Lower lobe of right lung (tissue), 2 donors: ENCODE results near the gene GPC6. TPM values are rescaled to one million over a fixed set of nuclear protein-coding genes. Genes with fewer than 3 reads are reported as not detected.

Experiments
- ATAC-seq, 2 donors: fragments of 200-7000 bp; cut with Tn5 transposase; one replicate each; pipeline ENCODE4 v1.9.1; 2020 to 2022; ENCODE audit warnings: mild to moderate bottlenecking in 2 of 2, moderate library complexity in 2 of 2
- DNase-seq: peaks from one replicate; pipeline ENCODE4 v3.0.0-alpha.2; 2020
- H3K27ac ChIP-seq: fragments of 200-600 bp; one replicate; pipeline ENCODE4 v1.8.0; 2022
- H3K27me3 ChIP-seq: fragments of 200-600 bp; one replicate; pipeline ENCODE4 v1.8.0; 2022; ENCODE audit warnings: low read depth
- H3K36me3 ChIP-seq: fragments of 200-600 bp; one replicate; pipeline ENCODE4 v1.8.0; 2022; ENCODE audit warnings: mild to moderate bottlenecking
- H3K4me1 ChIP-seq: fragments of 200-600 bp; one replicate; pipeline ENCODE4 v1.8.0; 2022
- H3K4me3 ChIP-seq: fragments of 200-600 bp; one replicate; pipeline ENCODE4 v1.8.0; 2022; ENCODE audit warnings: mild to moderate bottlenecking
- H3K9me3 ChIP-seq: fragments of 200-600 bp; one replicate; pipeline ENCODE4 v1.8.0; 2022
- CTCF ChIP-seq: fragments of 200-600 bp; IDR thresholded peaks from one replicate; pipeline ENCODE4 v1.8.0; 2022; ENCODE audit warnings: antibody characterized with exemption, mild to moderate bottlenecking
- intact Hi-C: fragments of 100-400 bp; cut with DNase I; formaldehyde crosslinking; loops from one replicate; pipeline ENCODE4 v1.11.0; 2022
- total RNA-seq: library from RNA; stranded (reverse); fragmentation: NEBNext Ultra II Directional; extraction: Animal tissue kit (Norgen Biotek cat#: 25700); gene quantifications from one replicate; pipeline ENCODE4 v1.2.1, GENCODE V29; 2021
- donor health status: DM: no; HTN: yes; CAD: no; lungs with severe emphysema.

GPC6 gene
- total RNA-seq, 1 donor from 2014 or later = 5.5 TPM

- no peak overlapping the region for H3K4me3 ChIP-seq
- intact Hi-C loops = no loop called here
- ATAC-seq (no peak), DNase-seq (no peak)
- H3K9me3 ChIP-seq = no peaks in the 10 kb centered on the region
- no peaks in the 10 kb centered on the region for H3K36me3 ChIP-seq
- H3K4me1 ChIP-seq = no peaks in the 10 kb centered on the region
- no peak overlapping the region for H3K27ac ChIP-seq
- no peak for TF ChIP-seq CTCF
- no peaks in the 10 kb centered on the region for H3K27me3 ChIP-seq
These were observed 294.7 kb downstream of the GPC6 start for GRCh38 chr13:93521307-93521706.

DNA sequence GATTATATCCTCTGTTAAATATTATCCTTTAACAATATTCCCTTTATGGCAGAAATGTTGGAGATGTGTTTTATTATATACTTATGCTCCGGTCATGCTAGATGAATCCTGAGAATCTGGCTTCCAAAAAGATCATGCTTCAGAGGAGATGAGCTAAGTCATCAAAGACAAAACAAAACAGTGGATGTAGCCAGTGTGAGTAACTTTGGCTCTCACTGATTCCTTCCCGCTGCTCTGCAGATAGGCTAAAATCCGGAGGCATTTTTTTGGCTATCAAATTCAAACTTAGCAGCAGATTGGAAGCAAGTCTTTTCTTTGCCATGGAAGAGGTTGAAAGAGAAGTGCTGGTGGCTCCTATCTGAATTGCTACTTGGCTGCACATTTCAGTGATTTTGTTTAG lies 295.9 kb downstream of the GPC6 start:
- H3K4me3 ChIP-seq = no peak overlapping the region
- ATAC-seq (no peak), DNase-seq (no peak)
- no peaks in the 10 kb centered on the region for H3K9me3 ChIP-seq
- H3K27ac ChIP-seq = no peak overlapping the region
- no peak for TF ChIP-seq CTCF
- H3K4me1 ChIP-seq = no peaks in the 10 kb centered on the region
- intact Hi-C loops = no loop called here
- H3K36me3 ChIP-seq = no peaks in the 10 kb centered on the region
- no peaks in the 10 kb centered on the region for H3K27me3 ChIP-seq

DNA sequence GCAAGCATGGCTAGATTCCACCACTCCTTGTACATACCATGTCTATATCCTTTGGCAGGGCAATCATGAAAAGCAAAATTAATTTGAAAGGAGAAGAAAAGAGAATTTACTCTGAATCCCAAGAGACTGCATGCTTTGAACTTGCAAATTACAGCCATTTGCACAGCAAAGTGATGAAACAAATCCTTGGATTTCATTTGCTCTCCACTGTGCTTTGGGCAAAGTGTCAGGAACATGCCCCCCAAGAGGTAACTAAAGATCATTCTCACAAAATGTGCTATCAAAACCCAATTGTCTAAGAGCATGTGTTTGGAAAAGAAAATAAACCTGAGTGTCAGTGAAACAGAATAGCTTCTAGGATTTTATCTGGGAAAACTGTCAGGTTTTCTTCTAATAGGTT lies 298.5 kb downstream of the GPC6 start:
- intact Hi-C loops = no loop called here
- H3K27ac ChIP-seq = no peak overlapping the region
- DNase-seq (no peak), ATAC-seq (no peak)
- no peak overlapping the region for H3K4me3 ChIP-seq
- H3K27me3 ChIP-seq = no peaks in the 10 kb centered on the region
- no peaks in the 10 kb centered on the region for H3K36me3 ChIP-seq
- H3K9me3 ChIP-seq = no peaks in the 10 kb centered on the region
- no peak for TF ChIP-seq CTCF
- H3K4me1 ChIP-seq = no peaks in the 10 kb centered on the region

GRCh38 chr13:93527748-93528297 lies 301.2 kb downstream of the GPC6 start:
- no peaks in the 10 kb centered on the region for H3K9me3 ChIP-seq
- ATAC-seq (no peak), DNase-seq (no peak)
- TF ChIP-seq CTCF = no peak
- H3K27me3 ChIP-seq = no peaks in the 10 kb centered on the region
- intact Hi-C loops = no loop called here
- no peaks in the 10 kb centered on the region for H3K36me3 ChIP-seq
- H3K27ac ChIP-seq = no peak overlapping the region
- H3K4me1 ChIP-seq = no peaks in the 10 kb centered on the region
- no peak overlapping the region for H3K4me3 ChIP-seq

DNA sequence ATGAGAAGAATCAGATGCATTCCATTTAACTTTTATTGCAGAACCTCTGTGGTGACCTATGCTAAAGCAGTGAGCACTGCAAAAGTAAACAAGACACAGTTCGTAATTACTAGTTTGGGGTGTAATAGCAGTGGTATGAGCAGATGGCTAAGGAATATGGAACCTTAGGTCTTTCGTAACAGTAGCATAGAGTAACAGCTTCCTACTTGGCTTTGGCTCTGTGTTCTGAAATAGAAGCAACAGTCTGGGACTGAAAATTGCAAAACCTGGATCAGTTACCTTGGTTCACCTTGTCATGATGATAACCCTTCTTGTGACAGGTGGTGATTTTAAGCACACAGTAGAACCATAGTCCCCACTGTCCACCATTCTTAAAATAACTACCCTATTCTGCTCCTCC lies 303.4 kb downstream of the GPC6 start:
- intact Hi-C loops = no loop called here
- Histone ChIP-seq H3K36me3 (no peaks in the 10 kb centered on the region), H3K27ac (no peak overlapping the region), H3K4me3 (no peak overlapping the region), H3K9me3 (no peaks in the 10 kb centered on the region), H3K4me1 (no peaks in the 10 kb centered on the region), H3K27me3 (no peaks in the 10 kb centered on the region)
- no peak for TF ChIP-seq CTCF
- ATAC-seq (no peak), DNase-seq (no peak)
